Activated CD8-positive, alpha-beta memory T cell treated with anti-CD3 and anti-CD28 coated beads, Interleukin-2, amount 10 ng/mL, durations not matched to agents 7 days and 5 days (primary cell): Measurements from ENCODE around the gene TMEM176A. TPM values are rescaled to one million over a fixed set of nuclear protein-coding genes. Genes with fewer than 3 reads are reported as not detected.

Experiments used
- ATAC-seq: fragments of 150-1000 bp; cut with Tn5 transposase; one replicate; pipeline ENCODE4 v1.10.0; 2021; ENCODE audit warnings: moderate library complexity
- CTCF ChIA-PET: fragments of 350-600 bp; sonication (Branson Sonifier 250); formaldehyde crosslinking; loops from one replicate; lab custom pipeline; 2021; ENCODE audit warnings: antibody characterized with exemption; lab: Charles Lee
- DNase-seq: peaks from one replicate; pipeline ENCODE4 v3.0.0-alpha.2; 2020
- H3K27ac Mint-ChIP-seq: one replicate; pipeline ENCODE4 v1.8.0; 2021; ENCODE audit warnings: mild to moderate bottlenecking, mixed read lengths
- H3K27me3 Mint-ChIP-seq: one replicate; pipeline ENCODE4 v1.8.0; 2021; ENCODE audit warnings: mixed read lengths
- H3K36me3 Mint-ChIP-seq: one replicate; pipeline ENCODE4 v1.8.0; 2021; ENCODE audit warnings: mild to moderate bottlenecking, mixed read lengths
- H3K4me1 Mint-ChIP-seq: one replicate; pipeline ENCODE4 v1.8.0; 2021; ENCODE audit warnings: mixed read lengths
- H3K4me3 Mint-ChIP-seq: one replicate; pipeline ENCODE4 v1.8.0; 2021; ENCODE audit warnings: mild to moderate bottlenecking, moderate library complexity, mixed read lengths
- H3K9me3 Mint-ChIP-seq: one replicate; pipeline ENCODE4 v1.8.0; 2022; ENCODE audit warnings: low read depth, mixed read lengths
- total RNA-seq, 2 experiments: library from RNA; stranded (reverse); gene quantifications; one replicate each; pipeline ENCODE4 v1.2.3, GENCODE V29; 2021

TMEM176A gene
- total RNA-seq, 2 experiments from 2014 or later, result not detected

GRCh38 chr7:150778014-150778737, 22.4 kb upstream of the TMEM176A start:
- no peak for ATAC-seq
- Mint-ChIP-seq H3K9me3 (peaks cover 5% of the 10 kb centered on the region), H3K4me1 (peaks cover 3% of the 10 kb centered on the region), H3K36me3 (peaks cover 7% of the 10 kb centered on the region), H3K27ac (no peak overlapping the region), H3K27me3 (peaks cover 27% of the 10 kb centered on the region), H3K4me3 (no peak overlapping the region)
- DNase-seq, result no peak
- CTCF ChIA-PET, result interaction anchor here (0.8 to 2.0 kb wide), 18 partner anchors 8 to 345 kb away, joined by 3 to 10 read pairs (median 5); no protein-coding TSS in a partner anchor

- H3K27ac Mint-ChIP-seq, result no peak overlapping the region
- H3K4me3 Mint-ChIP-seq, result no peak overlapping the region
- peak; percentile 79 for ATAC-seq
- peaks cover 5% of the 10 kb centered on the region for H3K9me3 Mint-ChIP-seq
- CTCF ChIA-PET, result interaction anchor here (0.8 to 1.7 kb wide), 20 partner anchors 8 to 346 kb away, joined by 3 to 10 read pairs (median 4); no protein-coding TSS in a partner anchor
- peaks cover 32% of the 10 kb centered on the region for H3K27me3 Mint-ChIP-seq
- peaks cover 5% of the 10 kb centered on the region for H3K36me3 Mint-ChIP-seq
- peak; percentile 77 for DNase-seq
- peaks cover 3% of the 10 kb centered on the region for H3K4me1 Mint-ChIP-seq
Measured at GRCh38 chr7:150778738-150779301, 21.7 kb upstream of the TMEM176A start.

GRCh38 chr7:150780292-150780691, 20.3 kb upstream of the TMEM176A start:
- CTCF ChIA-PET, result interaction anchor here (0.8 to 1.7 kb wide), 3 partner anchors 12 to 206 kb away, joined by 3 to 7 read pairs (median 3); no protein-coding TSS in a partner anchor
- Mint-ChIP-seq H3K4me3 (no peak overlapping the region), H3K27ac (no peak overlapping the region), H3K9me3 (no peaks in the 10 kb centered on the region), H3K36me3 (no peaks in the 10 kb centered on the region), H3K4me1 (peaks cover 3% of the 10 kb centered on the region), H3K27me3 (peaks cover 32% of the 10 kb centered on the region)
- ATAC-seq (no peak), DNase-seq (no peak)

GRCh38 chr7:150781103-150781502, 19.5 kb upstream of the TMEM176A start:
- DNase-seq, result no peak
- Mint-ChIP-seq H3K36me3 (no peaks in the 10 kb centered on the region), H3K27ac (no peak overlapping the region), H3K9me3 (no peaks in the 10 kb centered on the region), H3K4me1 (peaks cover 7% of the 10 kb centered on the region), H3K27me3 (peaks cover 39% of the 10 kb centered on the region), H3K4me3 (no peak overlapping the region)
- CTCF ChIA-PET, result interaction anchor here (1.3 kb wide), 1 partner anchor 11 kb away, joined by 3 read pairs; no protein-coding TSS in a partner anchor
- ATAC-seq, result no peak

GRCh38 chr7:150781961-150782360, 18.6 kb upstream of the TMEM176A start:
- DNase-seq, result no peak
- CTCF ChIA-PET, result interaction anchor here (1.2 kb wide), 1 partner anchor 360 kb away, joined by 3 read pairs; no protein-coding TSS in a partner anchor
- H3K36me3 Mint-ChIP-seq, result no peaks in the 10 kb centered on the region
- H3K9me3 Mint-ChIP-seq, result no peaks in the 10 kb centered on the region
- H3K27me3 Mint-ChIP-seq, result peaks cover 38% of the 10 kb centered on the region
- H3K4me3 Mint-ChIP-seq, result no peak overlapping the region
- peaks cover 7% of the 10 kb centered on the region for H3K4me1 Mint-ChIP-seq
- no peak for ATAC-seq
- H3K27ac Mint-ChIP-seq, result no peak overlapping the region

- ATAC-seq (no peak), DNase-seq (no peak)
- Mint-ChIP-seq H3K27ac (no peak overlapping the region), H3K27me3 (peaks cover 33% of the 10 kb centered on the region), H3K36me3 (no peaks in the 10 kb centered on the region), H3K9me3 (no peaks in the 10 kb centered on the region), H3K4me3 (no peak overlapping the region), H3K4me1 (peaks cover 4% of the 10 kb centered on the region)
- CTCF ChIA-PET, result no interaction called here
Measured at GRCh38 chr7:150784120-150784736, 16.3 kb upstream of the TMEM176A start.

- Mint-ChIP-seq H3K4me3 (no peak overlapping the region), H3K4me1 (peaks cover 4% of the 10 kb centered on the region), H3K9me3 (no peaks in the 10 kb centered on the region), H3K27me3 (peaks cover 36% of the 10 kb centered on the region), H3K36me3 (no peaks in the 10 kb centered on the region), H3K27ac (no peak overlapping the region)
- no peak for ATAC-seq
- CTCF ChIA-PET, result interaction anchor here (1.0 to 1.3 kb wide), 2 partner anchors 16 to 113 kb away, joined by 3 read pairs; partner anchors contain the start of genes TMEM176A and TMEM176B
- no peak for DNase-seq
Measured at GRCh38 chr7:150784954-150785353, 15.6 kb upstream of the TMEM176A start.

- H3K9me3 Mint-ChIP-seq, result no peaks in the 10 kb centered on the region
- ATAC-seq (no peak), DNase-seq (no peak)
- H3K4me3 Mint-ChIP-seq, result no peak overlapping the region
- peaks cover 35% of the 10 kb centered on the region for H3K27me3 Mint-ChIP-seq
- CTCF ChIA-PET, result interaction anchor here (0.6 to 1.5 kb wide), 6 partner anchors 9 to 372 kb away, joined by 3 to 4 read pairs (median 3); no protein-coding TSS in a partner anchor
- no peaks in the 10 kb centered on the region for H3K36me3 Mint-ChIP-seq
- peaks cover 4% of the 10 kb centered on the region for H3K4me1 Mint-ChIP-seq
- no peak overlapping the region for H3K27ac Mint-ChIP-seq
Measured at GRCh38 chr7:150787321-150788281, 13.0 kb upstream of the TMEM176A start.

GRCh38 chr7:150788474-150789269, 11.9 kb upstream of the TMEM176A start:
- Mint-ChIP-seq H3K9me3 (no peaks in the 10 kb centered on the region), H3K27ac (no peak overlapping the region), H3K27me3 (peaks cover 30% of the 10 kb centered on the region), H3K36me3 (no peaks in the 10 kb centered on the region), H3K4me1 (peaks cover 4% of the 10 kb centered on the region), H3K4me3 (no peak overlapping the region)
- DNase-seq (no peak), ATAC-seq (no peak)
- CTCF ChIA-PET, result interaction anchor here (1.0 to 1.7 kb wide), 3 partner anchors 10 to 340 kb away, joined by 3 to 6 read pairs (median 4); no protein-coding TSS in a partner anchor

GRCh38 chr7:150790416-150791075, 10.0 kb upstream of the TMEM176A start:
- no peaks in the 10 kb centered on the region for H3K36me3 Mint-ChIP-seq
- no peak overlapping the region for H3K4me3 Mint-ChIP-seq
- H3K4me1 Mint-ChIP-seq, result peaks cover 4% of the 10 kb centered on the region
- CTCF ChIA-PET, result no interaction called here
- DNase-seq (no peak), ATAC-seq (no peak)
- H3K27ac Mint-ChIP-seq, result no peak overlapping the region
- H3K27me3 Mint-ChIP-seq, result peaks cover 23% of the 10 kb centered on the region
- H3K9me3 Mint-ChIP-seq, result no peaks in the 10 kb centered on the region

GRCh38 chr7:150791304-150791703, 9.3 kb upstream of the TMEM176A start:
- Mint-ChIP-seq H3K27me3 (peaks cover 17% of the 10 kb centered on the region), H3K9me3 (no peaks in the 10 kb centered on the region), H3K4me3 (no peak overlapping the region), H3K27ac (no peak overlapping the region), H3K36me3 (no peaks in the 10 kb centered on the region), H3K4me1 (no peaks in the 10 kb centered on the region)
- CTCF ChIA-PET, result interaction anchor here (1.6 kb wide), 1 partner anchor 13 kb away, joined by 6 read pairs; no protein-coding TSS in a partner anchor
- ATAC-seq, result no peak
- DNase-seq, result no peak
